ENCODE data around the gene TMEM237. TPM values are rescaled to one million over a fixed set of nuclear protein-coding genes. Genes with fewer than 3 reads are reported as not detected.
A peak's percentile ranks its signal among the peaks of the same experiment; 100 is the strongest.

Gene TMEM237
- total RNA-seq, 1 experiment from 2014 or later: 33.6 TPM

DNA sequence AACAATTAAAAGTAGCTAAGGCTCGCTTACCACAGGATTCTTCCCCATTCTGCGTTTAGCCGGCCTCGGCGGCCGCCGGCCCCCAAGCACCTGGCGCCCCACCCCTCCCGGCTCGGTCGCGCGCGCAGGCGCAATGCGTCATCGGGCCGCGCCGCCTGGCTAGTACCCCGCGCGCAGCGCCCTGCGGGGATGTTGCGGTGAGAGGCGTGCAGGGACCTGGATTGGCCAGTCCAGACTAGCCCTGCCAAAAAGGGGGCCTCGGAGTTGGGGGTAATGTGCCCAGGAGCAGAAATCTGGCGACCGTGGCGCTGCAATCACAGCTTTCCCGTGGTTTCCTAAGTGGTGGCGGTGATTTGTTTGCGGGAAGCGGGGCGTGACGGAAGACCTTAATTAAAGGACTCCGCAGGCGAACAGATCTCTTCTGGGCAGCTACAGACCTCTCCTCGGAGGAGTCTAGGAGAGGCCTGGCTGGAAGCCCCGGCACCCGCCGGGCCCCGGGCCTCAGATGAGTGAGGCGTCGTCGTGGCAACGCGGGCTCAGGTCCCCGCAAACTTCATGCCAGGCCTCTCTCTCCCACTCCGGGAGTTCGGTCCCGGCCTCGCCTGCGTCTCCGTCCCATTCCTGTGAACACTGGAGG, 606 bp downstream of the TMEM237 start:
- DNase-seq (ENCODE audit: low spot score) (peak; percentile 89), ATAC-seq (peak; percentile 86)
- no peaks in the 10 kb centered on the region for H3K9me3 Mint-ChIP-seq
- peaks cover 5% of the 10 kb centered on the region for H3K36me3 Mint-ChIP-seq
- ChIA-PET POLR2A (interaction anchor here (0.6 kb wide), 1 partner anchor 262 kb away, joined by 7 read pairs; no protein-coding TSS in a partner anchor), CTCF (interaction anchor here (0.6 kb wide), 1 partner anchor 483 kb away, joined by 6 read pairs; no protein-coding TSS in a partner anchor)
- no peaks in the 10 kb centered on the region; the same call in 1 of the 2 replicates for H3K27me3 Mint-ChIP-seq (ENCODE audit: low read depth)
- H3K4me1 Mint-ChIP-seq: peaks cover 12% of the 10 kb centered on the region
- H3K4me3 Mint-ChIP-seq: peak overlapping the region; percentile 94
- H3K27ac Mint-ChIP-seq: peak overlapping the region; percentile 99
- no peak for TF ChIP-seq MLX (CRISPR knock-in tag; IDR thresholded peaks at IDR 0.05)
- TF ChIP-seq TCF7 (CRISPR knock-in tag; IDR thresholded peaks at IDR 0.05; ENCODE audit: low read depth): no peak
- TF ChIP-seq, protein P1, sequence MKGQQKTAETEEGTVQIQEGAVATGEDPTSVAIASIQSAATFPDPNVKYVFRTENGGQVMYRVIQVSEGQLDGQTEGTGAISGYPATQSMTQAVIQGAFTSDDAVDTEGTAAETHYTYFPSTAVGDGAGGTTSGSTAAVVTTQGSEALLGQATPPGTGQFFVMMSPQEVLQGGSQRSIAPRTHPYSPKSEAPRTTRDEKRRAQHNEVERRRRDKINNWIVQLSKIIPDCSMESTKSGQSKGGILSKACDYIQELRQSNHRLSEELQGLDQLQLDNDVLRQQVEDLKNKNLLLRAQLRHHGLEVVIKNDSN (CRISPR knock-in tag; IDR thresholded peaks at IDR 0.05): 0 out of 2 replicates have a peak, but pooled peaks have one; percentile 12
- peak; percentile 87; the same call in 1 of the 2 replicates for TF ChIP-seq FOXK1 (CRISPR knock-in tag; IDR thresholded peaks at IDR 0.05)
- peak; percentile 24; the same call in 1 of the 2 replicates for TF ChIP-seq ZNF232 (CRISPR knock-in tag; IDR thresholded peaks at IDR 0.05)
- no peak for TF ChIP-seq E2F4 (CRISPR knock-in tag; IDR thresholded peaks at IDR 0.05; ENCODE audit: borderline replicate concordance, low read depth)
- 0 out of 2 replicates have a peak, but pooled peaks have one; percentile 11 for TF ChIP-seq ATF1 (CRISPR knock-in tag; IDR thresholded peaks at IDR 0.05)
- TF ChIP-seq, protein P2, sequence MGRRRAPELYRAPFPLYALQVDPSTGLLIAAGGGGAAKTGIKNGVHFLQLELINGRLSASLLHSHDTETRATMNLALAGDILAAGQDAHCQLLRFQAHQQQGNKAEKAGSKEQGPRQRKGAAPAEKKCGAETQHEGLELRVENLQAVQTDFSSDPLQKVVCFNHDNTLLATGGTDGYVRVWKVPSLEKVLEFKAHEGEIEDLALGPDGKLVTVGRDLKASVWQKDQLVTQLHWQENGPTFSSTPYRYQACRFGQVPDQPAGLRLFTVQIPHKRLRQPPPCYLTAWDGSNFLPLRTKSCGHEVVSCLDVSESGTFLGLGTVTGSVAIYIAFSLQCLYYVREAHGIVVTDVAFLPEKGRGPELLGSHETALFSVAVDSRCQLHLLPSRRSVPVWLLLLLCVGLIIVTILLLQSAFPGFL (CRISPR knock-in tag; IDR thresholded peaks at IDR 0.05; ENCODE audit: borderline replicate concordance): no peak
- no peak for TF ChIP-seq JUN (CRISPR knock-in tag; IDR thresholded peaks at IDR 0.05)
- peak; percentile 98 for TF ChIP-seq CREM (CRISPR knock-in tag; IDR thresholded peaks at IDR 0.05)
- no peak for TF ChIP-seq KAT7 (CRISPR knock-in tag; IDR thresholded peaks at IDR 0.05; ENCODE audit: borderline replicate concordance)
- no peak for TF ChIP-seq GRHL2 (CRISPR knock-in tag; IDR thresholded peaks at IDR 0.05; ENCODE audit: insufficient replicate concordance, severe bottlenecking)
- TF ChIP-seq, protein P3, sequence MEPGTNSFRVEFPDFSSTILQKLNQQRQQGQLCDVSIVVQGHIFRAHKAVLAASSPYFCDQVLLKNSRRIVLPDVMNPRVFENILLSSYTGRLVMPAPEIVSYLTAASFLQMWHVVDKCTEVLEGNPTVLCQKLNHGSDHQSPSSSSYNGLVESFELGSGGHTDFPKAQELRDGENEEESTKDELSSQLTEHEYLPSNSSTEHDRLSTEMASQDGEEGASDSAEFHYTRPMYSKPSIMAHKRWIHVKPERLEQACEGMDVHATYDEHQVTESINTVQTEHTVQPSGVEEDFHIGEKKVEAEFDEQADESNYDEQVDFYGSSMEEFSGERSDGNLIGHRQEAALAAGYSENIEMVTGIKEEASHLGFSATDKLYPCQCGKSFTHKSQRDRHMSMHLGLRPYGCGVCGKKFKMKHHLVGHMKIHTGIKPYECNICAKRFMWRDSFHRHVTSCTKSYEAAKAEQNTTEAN (CRISPR knock-in tag; IDR thresholded peaks at IDR 0.05): 0 out of 2 replicates have a peak, but pooled peaks have one; percentile 60
- TF ChIP-seq ZNF425 (CRISPR knock-in tag; conservative IDR thresholded peaks at IDR 0.05): no peak
- no peak for TF ChIP-seq ESRRA (CRISPR knock-in tag; IDR thresholded peaks at IDR 0.05; ENCODE audit: borderline replicate concordance)
- TF ChIP-seq, protein P4, sequence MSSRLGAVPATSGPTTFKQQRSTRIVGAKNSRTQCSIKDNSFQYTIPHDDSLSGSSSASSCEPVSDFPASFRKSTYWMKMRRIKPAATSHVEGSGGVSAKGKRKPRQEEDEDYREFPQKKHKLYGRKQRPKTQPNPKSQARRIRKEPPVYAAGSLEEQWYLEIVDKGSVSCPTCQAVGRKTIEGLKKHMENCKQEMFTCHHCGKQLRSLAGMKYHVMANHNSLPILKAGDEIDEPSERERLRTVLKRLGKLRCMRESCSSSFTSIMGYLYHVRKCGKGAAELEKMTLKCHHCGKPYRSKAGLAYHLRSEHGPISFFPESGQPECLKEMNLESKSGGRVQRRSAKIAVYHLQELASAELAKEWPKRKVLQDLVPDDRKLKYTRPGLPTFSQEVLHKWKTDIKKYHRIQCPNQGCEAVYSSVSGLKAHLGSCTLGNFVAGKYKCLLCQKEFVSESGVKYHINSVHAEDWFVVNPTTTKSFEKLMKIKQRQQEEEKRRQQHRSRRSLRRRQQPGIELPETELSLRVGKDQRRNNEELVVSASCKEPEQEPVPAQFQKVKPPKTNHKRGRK (CRISPR knock-in tag; IDR thresholded peaks at IDR 0.05; ENCODE audit: borderline replicate concordance): no peak
- TF ChIP-seq GABPB1 (CRISPR knock-in tag; IDR thresholded peaks at IDR 0.05): peak; percentile 19; the same call in 1 of the 2 replicates
- no peak for TF ChIP-seq HMGA2 (CRISPR knock-in tag; IDR thresholded peaks at IDR 0.05)
- no peak for TF ChIP-seq IRF2 (CRISPR knock-in tag; IDR thresholded peaks at IDR 0.05; ENCODE audit: borderline replicate concordance, low read depth)
- no peak for TF ChIP-seq FOXJ3 (CRISPR knock-in tag; IDR thresholded peaks at IDR 0.05; ENCODE audit: borderline replicate concordance)
- TF ChIP-seq ZNF219 (CRISPR knock-in tag; IDR thresholded peaks at IDR 0.05; ENCODE audit: borderline replicate concordance): peak; percentile 49; the same call in 1 of the 2 replicates
- no peak for TF ChIP-seq ATF3 (CRISPR knock-in tag; conservative IDR thresholded peaks at IDR 0.05)
- peak; percentile 35; the same call in 1 of the 2 replicates for TF ChIP-seq FOXP1 (CRISPR knock-in tag; IDR thresholded peaks at IDR 0.05; ENCODE audit: borderline replicate concordance)
- TF ChIP-seq, protein P5, sequence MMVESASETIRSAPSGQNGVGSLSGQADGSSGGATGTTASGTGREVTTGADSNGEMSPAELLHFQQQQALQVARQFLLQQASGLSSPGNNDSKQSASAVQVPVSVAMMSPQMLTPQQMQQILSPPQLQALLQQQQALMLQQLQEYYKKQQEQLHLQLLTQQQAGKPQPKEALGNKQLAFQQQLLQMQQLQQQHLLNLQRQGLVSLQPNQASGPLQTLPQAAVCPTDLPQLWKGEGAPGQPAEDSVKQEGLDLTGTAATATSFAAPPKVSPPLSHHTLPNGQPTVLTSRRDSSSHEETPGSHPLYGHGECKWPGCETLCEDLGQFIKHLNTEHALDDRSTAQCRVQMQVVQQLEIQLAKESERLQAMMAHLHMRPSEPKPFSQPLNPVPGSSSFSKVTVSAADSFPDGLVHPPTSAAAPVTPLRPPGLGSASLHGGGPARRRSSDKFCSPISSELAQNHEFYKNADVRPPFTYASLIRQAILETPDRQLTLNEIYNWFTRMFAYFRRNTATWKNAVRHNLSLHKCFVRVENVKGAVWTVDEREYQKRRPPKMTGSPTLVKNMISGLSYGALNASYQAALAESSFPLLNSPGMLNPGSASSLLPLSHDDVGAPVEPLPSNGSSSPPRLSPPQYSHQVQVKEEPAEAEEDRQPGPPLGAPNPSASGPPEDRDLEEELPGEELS (CRISPR knock-in tag; IDR thresholded peaks at IDR 0.05): peak; percentile 68; the same call in 1 of the 2 replicates
